ENCODE data around the gene TPM2. TPM values are rescaled to one million over a fixed set of nuclear protein-coding genes. Genes with fewer than 3 reads are reported as not detected.

The TPM2 gene
- total and polyA plus RNA-seq, 2 experiments from 2014 or later = 645 to 1,591 TPM

DNA sequence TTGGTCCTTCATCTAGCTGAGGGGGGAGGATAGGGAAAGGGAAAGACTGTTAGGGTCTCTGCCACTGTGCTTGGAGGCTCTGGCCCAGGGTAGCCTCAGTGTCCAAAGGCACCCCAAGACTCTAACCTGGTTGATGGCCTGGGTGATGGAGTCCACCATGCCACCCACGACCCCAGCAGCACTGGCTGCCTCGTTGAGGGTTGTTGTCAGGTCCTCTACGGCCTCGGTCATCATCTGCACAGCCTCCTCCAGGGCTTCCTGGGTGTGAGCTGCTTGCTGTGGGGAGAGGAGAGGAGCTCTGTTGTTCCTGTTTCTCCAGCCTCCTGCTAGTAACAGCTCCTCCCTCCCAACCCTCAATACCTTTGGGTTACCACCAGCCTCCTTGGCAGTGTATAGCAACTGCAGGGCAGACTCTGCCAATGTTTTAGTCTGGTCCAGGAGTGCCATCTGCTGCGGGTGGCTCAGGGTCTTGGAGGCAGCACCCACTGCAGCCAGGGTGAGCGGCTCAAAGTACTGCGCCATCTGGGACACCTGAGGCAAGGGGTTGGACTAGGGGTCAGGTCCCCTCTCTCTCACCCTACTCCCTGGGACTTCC lies 16.2 kb upstream of the TPM2 start:
- no peak for DNase-seq (ENCODE audit: low read depth in 1 of 2, low spot score in 1 of 2)
- Histone ChIP-seq H3K36me3 (peaks cover 86% of the 10 kb centered on the region), H3K4me1 (ENCODE audit: low read depth) (no peaks in the 10 kb centered on the region), H3K9me3 (ENCODE audit: low read depth) (no peaks in the 10 kb centered on the region), H3K27me3 (no peaks in the 10 kb centered on the region), H3K27ac (no peak overlapping the region), H3K4me3 (no peak overlapping the region)
- no peak for TF ChIP-seq CTCF (IDR thresholded peaks at IDR 0.05; ENCODE audit: low read depth, low read length)

GRCh38 chr9:35705372-35705771 lies 15.6 kb upstream of the TPM2 start:
- no peak for DNase-seq (ENCODE audit: low read depth in 1 of 2, low spot score in 1 of 2)
- TF ChIP-seq CTCF (IDR thresholded peaks at IDR 0.05; ENCODE audit: low read depth, low read length) = no peak
- Histone ChIP-seq H3K27me3 (no peaks in the 10 kb centered on the region), H3K36me3 (peaks cover 86% of the 10 kb centered on the region), H3K27ac (no peak overlapping the region), H3K4me1 (ENCODE audit: low read depth) (no peaks in the 10 kb centered on the region), H3K4me3 (no peak overlapping the region), H3K9me3 (ENCODE audit: low read depth) (no peaks in the 10 kb centered on the region)

- no peaks in the 10 kb centered on the region for H3K4me1 ChIP-seq (ENCODE audit: low read depth)
- H3K9me3 ChIP-seq (ENCODE audit: low read depth) = no peaks in the 10 kb centered on the region
- no peak overlapping the region for H3K27ac ChIP-seq
- H3K4me3 ChIP-seq = no peak overlapping the region
- TF ChIP-seq CTCF (IDR thresholded peaks at IDR 0.05; ENCODE audit: low read depth, low read length) = no peak
- peaks cover 95% of the 10 kb centered on the region for H3K36me3 ChIP-seq
- no peaks in the 10 kb centered on the region for H3K27me3 ChIP-seq
- DNase-seq (ENCODE audit: low read depth in 1 of 2, low spot score in 1 of 2) = no peak
Observed at GRCh38 chr9:35703906-35704672, 14.4 kb upstream of the TPM2 start.

DNA sequence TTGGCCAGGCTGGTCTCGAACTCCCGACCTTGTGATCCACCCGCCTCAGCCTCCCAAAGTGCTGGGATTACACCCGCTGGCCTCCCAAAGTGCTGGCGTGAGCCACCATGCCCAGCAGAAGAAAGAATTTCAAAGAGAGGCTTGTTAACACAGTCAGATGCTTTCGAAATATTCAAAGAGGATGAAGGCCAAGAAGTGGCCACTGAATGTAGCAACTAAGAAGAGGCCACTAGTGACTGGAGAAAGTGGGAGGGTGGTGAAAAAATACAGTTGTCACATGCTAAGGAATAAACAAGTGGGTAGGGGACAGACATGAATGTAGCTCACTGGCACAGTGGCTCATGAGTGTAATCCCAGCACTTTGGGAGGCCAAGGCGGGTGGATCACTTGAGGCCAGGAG lies 13.0 kb upstream of the TPM2 start:
- H3K4me3 ChIP-seq = no peak overlapping the region
- no peaks in the 10 kb centered on the region for H3K4me1 ChIP-seq (ENCODE audit: low read depth)
- H3K36me3 ChIP-seq = peaks cover 95% of the 10 kb centered on the region
- no peak for DNase-seq (ENCODE audit: low read depth in 1 of 2, low spot score in 1 of 2)
- H3K27ac ChIP-seq = no peak overlapping the region
- no peaks in the 10 kb centered on the region for H3K27me3 ChIP-seq
- TF ChIP-seq CTCF (IDR thresholded peaks at IDR 0.05; ENCODE audit: low read depth, low read length) = no peak
- no peaks in the 10 kb centered on the region for H3K9me3 ChIP-seq (ENCODE audit: low read depth)

DNA sequence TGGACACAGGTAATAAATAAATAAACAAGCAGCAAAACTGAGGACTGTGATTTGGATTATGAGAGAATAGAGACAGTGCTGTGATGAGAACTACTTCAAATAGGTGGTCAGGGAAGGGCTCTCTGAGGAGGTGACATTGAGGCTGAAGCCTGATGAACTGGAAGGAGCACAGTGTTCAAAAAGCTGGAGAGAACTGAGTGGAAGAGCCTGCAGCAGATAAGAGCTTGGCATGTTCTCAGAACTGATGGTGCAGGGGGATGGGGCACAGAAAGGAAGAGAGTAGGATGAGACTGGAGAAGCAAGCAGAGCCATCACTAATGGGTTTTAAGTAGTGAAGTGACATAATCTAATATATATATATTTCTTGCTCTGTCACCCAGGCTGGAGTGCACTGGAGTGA lies 11.2 kb upstream of the TPM2 start:
- Histone ChIP-seq H3K27me3 (no peaks in the 10 kb centered on the region), H3K4me3 (no peak overlapping the region), H3K9me3 (ENCODE audit: low read depth) (no peaks in the 10 kb centered on the region), H3K4me1 (ENCODE audit: low read depth) (no peaks in the 10 kb centered on the region), H3K36me3 (peaks cover 85% of the 10 kb centered on the region), H3K27ac (no peak overlapping the region)
- TF ChIP-seq CTCF (IDR thresholded peaks at IDR 0.05; ENCODE audit: low read depth, low read length) = no peak
- no peak for DNase-seq (ENCODE audit: low read depth in 1 of 2, low spot score in 1 of 2)
